ENCODE measurements around the gene TMUB2.

- no peak for TF ChIP-seq CTCF (IDR thresholded peaks at IDR 0.05)
- TF ChIP-seq POLR2A (IDR thresholded peaks at IDR 0.05) = no peak
These were observed 3.7 kb upstream of the TMUB2 start for GRCh38 chr17:44183024-44183423.
